GM21423 (cell line): ENCODE results near the gene ZNF74.

Experiments
- ATAC-seq: cut with Tn5 transposase; IDR thresholded peaks from one replicate; pipeline ENCODE4 v1.9.1; 2021; ENCODE audit warnings: mild to moderate bottlenecking, moderate library complexity; ENCODE audit not compliant: unreplicated experiment

The ZNF74 gene

GRCh38 chr22:20418211-20418788 is 24.3 kb downstream of the ZNF74 start:
- ATAC-seq: no peak

- no peak for ATAC-seq
Measured at GRCh38 chr22:20419664-20419951, 25.7 kb downstream of the ZNF74 start.

- ATAC-seq: no peak
Measured at GRCh38 chr22:20420157-20420842, 26.3 kb downstream of the ZNF74 start.

GRCh38 chr22:20421507-20421874 is 27.5 kb downstream of the ZNF74 start:
- no peak for ATAC-seq

GRCh38 chr22:20422271-20423007 is 28.5 kb downstream of the ZNF74 start:
- ATAC-seq: no peak

GRCh38 chr22:20423008-20423905 is 29.3 kb downstream of the ZNF74 start:
- ATAC-seq: no peak

GRCh38 chr22:20423906-20424551 is 30.1 kb downstream of the ZNF74 start:
- no peak for ATAC-seq

- ATAC-seq: no peak
Measured at GRCh38 chr22:20424568-20424931, 30.6 kb downstream of the ZNF74 start.

GRCh38 chr22:20424932-20425565 is 31.1 kb downstream of the ZNF74 start:
- ATAC-seq: no peak

- ATAC-seq: no peak
Measured at GRCh38 chr22:20425566-20426258, 31.8 kb downstream of the ZNF74 start.

GRCh38 chr22:20426259-20426615 is 32.3 kb downstream of the ZNF74 start:
- no peak for ATAC-seq

GRCh38 chr22:20427104-20427944 is 33.4 kb downstream of the ZNF74 start:
- ATAC-seq: no peak

- no peak for ATAC-seq
Measured at GRCh38 chr22:20427945-20428417, 34.0 kb downstream of the ZNF74 start.

- no peak for ATAC-seq
Measured at GRCh38 chr22:20428496-20429253, 34.7 kb downstream of the ZNF74 start.

GRCh38 chr22:20429254-20430100 is 35.5 kb downstream of the ZNF74 start:
- ATAC-seq: no peak

GRCh38 chr22:20430101-20430719 is 36.3 kb downstream of the ZNF74 start:
- no peak for ATAC-seq
